Hepatocyte (in vitro differentiated cells): Measurements from ENCODE around the gene GMNN. TPM values are rescaled to one million over a fixed set of nuclear protein-coding genes. Genes with fewer than 3 reads are reported as not detected.
A peak's percentile ranks its signal among the peaks of the same experiment; 100 is the strongest.

ENCODE experiments used
- DNase-seq: peaks from one replicate; pipeline ENCODE4 v3.0.0-alpha.2; 2016; ENCODE audit warnings: low spot score
- H2AFZ ChIP-seq: fragments of 200-600 bp; sonication (generic); 2 replicates; pipeline ENCODE4 v1.6.0; 2016; ENCODE audit warnings: antibody characterized with exemption, mild to moderate bottlenecking
- H3K27ac ChIP-seq: fragments of 200-600 bp; sonication (generic); 2 replicates; pipeline ENCODE4 v1.5.1; 2016; ENCODE audit warnings: mild to moderate bottlenecking
- H3K27me3 ChIP-seq: fragments of 200-600 bp; sonication (generic); 2 replicates; pipeline ENCODE4 v1.6.1; 2016
- H3K36me3 ChIP-seq: fragments of 200-600 bp; sonication (generic); replicated peaks from 2 replicates; pipeline ENCODE4 v1.5.1; 2016; ENCODE audit warnings: low read depth; ENCODE audit not compliant: insufficient read depth
- H3K4me1 ChIP-seq: fragments of 200-600 bp; sonication (generic); 2 replicates; pipeline ENCODE4 v1.5.1; 2016; ENCODE audit warnings: mild to moderate bottlenecking, moderate library complexity; ENCODE audit not compliant: insufficient read depth
- H3K4me2 ChIP-seq: fragments of 200-600 bp; sonication (generic); 2 replicates; pipeline ENCODE4 v1.6.0; 2016
- H3K4me3 ChIP-seq: fragments of 200-600 bp; sonication (generic); 2 replicates; pipeline ENCODE4 v1.5.1; 2016; ENCODE audit warnings: mild to moderate bottlenecking
- H3K79me2 ChIP-seq: fragments of 200-600 bp; sonication (generic); 2 replicates; pipeline ENCODE4 v1.6.0; 2017; ENCODE audit warnings: mild to moderate bottlenecking
- H3K9me2 ChIP-seq: fragments of 200-600 bp; sonication (generic); replicated peaks from 2 replicates; pipeline ENCODE4 v1.6.0; 2017; ENCODE audit warnings: mild to moderate bottlenecking; ENCODE audit not compliant: insufficient read depth
- H3K9me3 ChIP-seq: fragments of 200-600 bp; sonication (generic); 2 replicates; pipeline ENCODE4 v1.5.1; 2016; ENCODE audit warnings: low read depth, mild to moderate bottlenecking
- H4K20me1 ChIP-seq: fragments of 200-600 bp; sonication (generic); 2 replicates; pipeline ENCODE4 v1.6.0; 2016; ENCODE audit warnings: mild to moderate bottlenecking; ENCODE audit not compliant: insufficient read depth, poor library complexity, severe bottlenecking
- EZH2 ChIP-seq: fragments of 200-600 bp; sonication (generic); IDR thresholded peaks from 2 replicates; pipeline ENCODE4 v1.6.1; 2016; ENCODE audit warnings: antibody characterized with exemption, mild to moderate bottlenecking, borderline replicate concordance
- EZH2phosphoT487 ChIP-seq: fragments of 200-600 bp; sonication (generic); IDR thresholded peaks from one replicate; pipeline ENCODE4 v1.6.1; 2018; ENCODE audit warnings: antibody characterized with exemption, mild to moderate bottlenecking, low read depth, moderate library complexity; ENCODE audit not compliant: unreplicated experiment, severe bottlenecking
- WGBS: methylation state at CpG from one replicate; pipeline ENCODE4 v1.1.6; 2016; ENCODE audit warnings: low lambda C conversion rate; ENCODE audit errors: missing lambda C conversion rate; 5-methylcytosine and 5-hydroxymethylcytosine counted together
- polyA plus RNA-seq: library from polyadenylated mRNA; unstranded; fragments of >200 nt; fragmentation: Nextera tagmentation; extraction: Ambion mirVana; gene quantifications from 2 replicates; pipeline ENCODE4 v1.2.1, GENCODE V29; 2016
- total RNA-seq: library from RNA; depleted of rRNA; stranded (reverse); fragments of >200 nt; gene quantifications from 2 replicates; pipeline ENCODE4 v1.2.3, GENCODE V29; 2014
- TF ChIP-seq, protein P1 (sequence below): fragments of 200-600 bp; sonication (generic); IDR thresholded peaks from 2 replicates; pipeline ENCODE4 v1.5.1; 2016; ENCODE audit warnings: antibody characterized with exemption, mild to moderate bottlenecking; ENCODE audit not compliant: poor library complexity

GMNN gene
- total and polyA plus RNA-seq, 2 experiments from 2014 or later, result 65.3 to 73.1 TPM

DNA sequence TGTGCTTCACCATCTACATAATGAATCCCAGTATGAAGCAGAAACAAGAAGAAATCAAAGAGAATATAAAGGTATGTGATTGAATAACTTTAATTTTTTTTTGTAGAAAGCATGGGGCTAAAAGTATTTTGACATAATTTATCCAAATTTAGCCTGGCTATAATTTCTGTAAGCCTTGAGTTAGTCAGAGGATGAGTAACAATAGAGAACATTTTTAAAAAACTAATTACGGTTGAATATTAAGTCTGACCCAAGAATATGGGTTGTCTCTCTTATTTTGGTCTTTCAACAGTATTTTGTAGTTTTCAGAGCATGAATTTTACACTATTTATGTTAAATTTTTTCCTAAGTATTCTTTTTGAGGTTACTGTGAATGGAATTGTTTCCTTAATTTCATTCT is 2.5 kb downstream of the GMNN start:
- peak overlapping the region; percentile 79 for H3K4me2 ChIP-seq
- DNase-seq, result no peak
- H2AFZ ChIP-seq, result no peak overlapping the region
- H3K4me3 ChIP-seq, result no peak overlapping the region
- H3K36me3 ChIP-seq, result no peaks in the 10 kb centered on the region
- peak overlapping the region; percentile 77 for H3K27ac ChIP-seq
- H3K4me1 ChIP-seq, result peaks cover 14% of the 10 kb centered on the region
- H3K9me3 ChIP-seq, result no peaks in the 10 kb centered on the region
- WGBS, result 92% methylated on average over 1 of the region's 1 CpG
- no peaks in the 10 kb centered on the region for H4K20me1 ChIP-seq
- TF ChIP-seq EZH2, result no peak
- no peak for TF ChIP-seq EZH2phosphoT487
- TF ChIP-seq, protein P1, sequence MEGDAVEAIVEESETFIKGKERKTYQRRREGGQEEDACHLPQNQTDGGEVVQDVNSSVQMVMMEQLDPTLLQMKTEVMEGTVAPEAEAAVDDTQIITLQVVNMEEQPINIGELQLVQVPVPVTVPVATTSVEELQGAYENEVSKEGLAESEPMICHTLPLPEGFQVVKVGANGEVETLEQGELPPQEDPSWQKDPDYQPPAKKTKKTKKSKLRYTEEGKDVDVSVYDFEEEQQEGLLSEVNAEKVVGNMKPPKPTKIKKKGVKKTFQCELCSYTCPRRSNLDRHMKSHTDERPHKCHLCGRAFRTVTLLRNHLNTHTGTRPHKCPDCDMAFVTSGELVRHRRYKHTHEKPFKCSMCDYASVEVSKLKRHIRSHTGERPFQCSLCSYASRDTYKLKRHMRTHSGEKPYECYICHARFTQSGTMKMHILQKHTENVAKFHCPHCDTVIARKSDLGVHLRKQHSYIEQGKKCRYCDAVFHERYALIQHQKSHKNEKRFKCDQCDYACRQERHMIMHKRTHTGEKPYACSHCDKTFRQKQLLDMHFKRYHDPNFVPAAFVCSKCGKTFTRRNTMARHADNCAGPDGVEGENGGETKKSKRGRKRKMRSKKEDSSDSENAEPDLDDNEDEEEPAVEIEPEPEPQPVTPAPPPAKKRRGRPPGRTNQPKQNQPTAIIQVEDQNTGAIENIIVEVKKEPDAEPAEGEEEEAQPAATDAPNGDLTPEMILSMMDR, result no peak
- H3K79me2 ChIP-seq, result peaks cover 64% of the 10 kb centered on the region
- H3K27me3 ChIP-seq, result no peaks in the 10 kb centered on the region
- H3K9me2 ChIP-seq, result no peaks in the 10 kb centered on the region

DNA sequence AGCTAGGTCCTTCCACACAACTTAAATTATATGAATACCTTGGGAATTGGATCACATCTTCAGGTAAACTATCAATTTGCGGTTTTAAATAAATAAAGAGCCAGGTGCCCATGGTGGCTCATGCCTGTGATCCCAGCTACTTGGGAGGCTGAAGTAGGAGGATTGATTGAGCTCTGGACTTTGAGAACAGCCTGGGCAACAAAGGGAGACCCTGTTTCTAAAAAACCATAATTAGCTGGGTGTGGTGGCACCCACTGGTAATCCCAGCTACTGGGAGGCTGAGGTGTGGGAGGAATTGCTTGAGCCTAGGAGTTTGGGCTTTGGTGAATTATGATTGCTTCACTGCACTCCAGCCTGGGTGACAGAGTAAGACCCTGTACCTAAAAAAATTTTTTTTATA is 3.4 kb downstream of the GMNN start:
- TF ChIP-seq EZH2phosphoT487, result no peak
- TF ChIP-seq EZH2, result no peak
- TF ChIP-seq, protein P1, result no peak
- WGBS, result 81% methylated on average over 1 of the region's 1 CpG
- Histone ChIP-seq H3K27ac (peak overlapping the region; percentile 77), H3K36me3 (no peaks in the 10 kb centered on the region), H2AFZ (no peak overlapping the region), H4K20me1 (no peaks in the 10 kb centered on the region), H3K4me2 (peak overlapping the region; percentile 79), H3K79me2 (peaks cover 67% of the 10 kb centered on the region), H3K27me3 (no peaks in the 10 kb centered on the region), H3K9me3 (no peaks in the 10 kb centered on the region), H3K4me3 (no peak overlapping the region), H3K9me2 (no peaks in the 10 kb centered on the region), H3K4me1 (peaks cover 14% of the 10 kb centered on the region)
- DNase-seq, result no peak

DNA sequence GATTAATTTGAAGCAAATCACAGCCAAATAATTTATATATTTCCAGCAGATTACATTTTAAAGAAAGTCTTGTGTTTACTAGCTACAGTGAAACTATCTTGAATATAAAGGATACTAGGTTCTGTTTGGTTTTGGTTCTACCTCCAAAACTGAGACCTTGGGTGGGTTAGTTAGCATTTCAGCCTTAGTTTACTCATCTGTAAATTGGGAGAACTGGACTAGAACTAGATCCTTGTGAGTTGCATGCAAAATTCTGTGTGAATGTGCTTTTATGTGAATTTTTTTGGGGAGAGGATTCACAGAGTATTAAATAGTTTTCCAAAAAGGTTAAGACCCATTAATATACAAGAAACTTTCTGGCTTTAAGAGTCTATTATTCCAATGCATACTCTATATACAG is 4.1 kb downstream of the GMNN start:
- no peak overlapping the region for H3K4me3 ChIP-seq
- peak overlapping the region; percentile 79 for H3K4me2 ChIP-seq

More for the DNA sequence above, 4.1 kb downstream of the GMNN start:
- Histone ChIP-seq H2AFZ (no peak overlapping the region), H3K36me3 (no peaks in the 10 kb centered on the region), H3K9me2 (no peaks in the 10 kb centered on the region), H4K20me1 (no peaks in the 10 kb centered on the region), H3K27ac (peak overlapping the region; percentile 14), H3K79me2 (peaks cover 67% of the 10 kb centered on the region), H3K27me3 (no peaks in the 10 kb centered on the region), H3K9me3 (no peaks in the 10 kb centered on the region), H3K4me1 (peaks cover 14% of the 10 kb centered on the region)
- TF ChIP-seq EZH2 (no peak), EZH2phosphoT487 (no peak)
- TF ChIP-seq, protein P1, result no peak
- DNase-seq, result no peak
